ENCODE data around the gene RASGEF1C. TPM values are rescaled to one million over a fixed set of nuclear protein-coding genes. Genes with fewer than 3 reads are reported as not detected.

The RASGEF1C gene
- total and polyA plus RNA-seq, 8 donors = 0.20 to 6.8 (median 0.86) TPM; not detected in 4

GRCh38 chr5:180250329-180250728, 41.3 kb upstream of the RASGEF1C start:
- H3K27me3 ChIP-seq = no peaks in the 10 kb centered on the region
- peaks cover 54 to 100% (median 90%) of the 10 kb centered on the region in 4 donors for H3K9me3 ChIP-seq
- 87 to 97% (median 93%) methylated on average over 4 of the region's 4 CpGs for WGBS, 5 donors
- intact Hi-C loops (cut with DNase I; ENCODE audit: low total_unique reads) = no loop called here
- H3K4me3 ChIP-seq = no peak overlapping the region
- no peak overlapping the region for H3K27ac ChIP-seq
- no peak for DNase-seq
- TF ChIP-seq EP300 (IDR thresholded peaks at IDR 0.05) = no peak
- no peak for TF ChIP-seq POLR2A (IDR thresholded peaks at IDR 0.05)
- no peak for TF ChIP-seq CTCF (IDR thresholded peaks at IDR 0.05)
- TF ChIP-seq POLR2AphosphoS5 (IDR thresholded peaks at IDR 0.05) = no peak
- H3K36me3 ChIP-seq = peaks cover 65 to 100% (median 96%) of the 10 kb centered on the region in 4 donors
- H3K4me1 ChIP-seq = no peaks in the 10 kb centered on the region

DNA sequence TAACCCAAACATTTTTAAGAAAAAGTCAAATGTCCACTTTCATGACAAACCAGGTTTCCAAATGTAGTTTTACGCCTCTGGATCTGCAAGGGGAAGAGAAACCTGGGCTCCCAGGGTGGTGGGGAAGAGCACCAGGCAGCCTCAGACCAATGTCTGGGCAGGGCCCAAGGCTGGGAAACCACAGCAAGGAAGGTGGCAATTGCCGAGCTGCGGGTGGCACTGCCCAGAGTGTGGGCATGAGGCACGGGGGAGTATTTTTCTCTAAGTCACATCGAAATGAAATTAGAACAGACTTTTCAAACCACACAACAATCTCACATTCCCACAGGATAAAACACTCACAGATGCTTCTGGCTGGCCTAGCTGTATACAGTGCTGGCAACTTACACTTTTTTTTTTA, 32.6 kb upstream of the RASGEF1C start:
- intact Hi-C loops (cut with DNase I; ENCODE audit: low total_unique reads) = no loop called here
- no peak overlapping the region for H3K27ac ChIP-seq
- WGBS, 5 donors = 92 to 98% (median 96%) methylated on average over 5 of the region's 5 CpGs
- no peaks in the 10 kb centered on the region for H3K4me1 ChIP-seq
- no peaks in the 10 kb centered on the region for H3K27me3 ChIP-seq
- peaks cover 54 to 100% (median 99%) of the 10 kb centered on the region in 4 donors for H3K36me3 ChIP-seq
- peaks cover 4 to 89% (median 56%) of the 10 kb centered on the region in 4 donors for H3K9me3 ChIP-seq
- no peak for DNase-seq
- TF ChIP-seq POLR2AphosphoS5 (IDR thresholded peaks at IDR 0.05) = no peak
- TF ChIP-seq EP300 (IDR thresholded peaks at IDR 0.05) = no peak
- no peak for TF ChIP-seq CTCF (IDR thresholded peaks at IDR 0.05)
- H3K4me3 ChIP-seq = no peak overlapping the region

- WGBS, 5 donors = 90 to 99% (median 97%) methylated on average over 2 of the region's 2 CpGs
- no peak for TF ChIP-seq POLR2AphosphoS5 (IDR thresholded peaks at IDR 0.05)
- TF ChIP-seq POLR2A (IDR thresholded peaks at IDR 0.05) = no peak
- TF ChIP-seq CTCF (IDR thresholded peaks at IDR 0.05) = no peak
- no peak for TF ChIP-seq EP300 (IDR thresholded peaks at IDR 0.05)
- H3K4me1 ChIP-seq = no peaks in the 10 kb centered on the region
- H3K9me3 ChIP-seq = peaks cover 6 to 85% (median 51%) of the 10 kb centered on the region in 4 donors
- no peaks in the 10 kb centered on the region for H3K27me3 ChIP-seq
- DNase-seq = no peak
- H3K4me3 ChIP-seq = no peak overlapping the region
- no peak overlapping the region for H3K27ac ChIP-seq
- peaks cover 67 to 100% (median 100%) of the 10 kb centered on the region in 4 donors for H3K36me3 ChIP-seq
- intact Hi-C loops (cut with DNase I; ENCODE audit: low total_unique reads) = no loop called here
Measured at GRCh38 chr5:180238631-180239030, 29.6 kb upstream of the RASGEF1C start.

- Histone ChIP-seq H3K27me3 (no peaks in the 10 kb centered on the region), H3K9me3 (peaks cover 13 to 87% (median 53%) of the 10 kb centered on the region in 4 donors), H3K27ac (no peak overlapping the region), H3K4me3 (no peak overlapping the region), H3K36me3 (peaks cover 52 to 100% (median 94%) of the 10 kb centered on the region in 4 donors), H3K4me1 (no peaks in the 10 kb centered on the region)
- whole genome bisulfite sequencing, 5 donors = 82 to 98% (median 94%) methylated on average over 1 of the region's 1 CpG
- no peak for DNase-seq
- intact Hi-C loops (cut with DNase I; ENCODE audit: low total_unique reads) = no loop called here
- TF ChIP-seq CTCF (IDR thresholded peaks at IDR 0.05) (no peak), EP300 (IDR thresholded peaks at IDR 0.05) (no peak), POLR2AphosphoS5 (IDR thresholded peaks at IDR 0.05) (no peak), POLR2A (IDR thresholded peaks at IDR 0.05) (no peak)
Measured at GRCh38 chr5:180235846-180236245, 26.8 kb upstream of the RASGEF1C start.
